Gastrocnemius medialis (tissue), 4 donors: ENCODE results near the gene TSPYL6. TPM values are rescaled to one million over a fixed set of nuclear protein-coding genes. Genes with fewer than 3 reads are reported as not detected.
A peak's percentile ranks its signal among the peaks of the same experiment; 100 is the strongest.

Experiments
- ATAC-seq, 2 donors: fragments of 150-250 bp; one replicate each; pipeline ENCODE4 v1.9.1; 2016
- DNase-seq, 2 donors: peaks; one replicate each; pipeline ENCODE4 v3.0.0-alpha.2; 2019
- H3K27ac ChIP-seq, 4 donors: fragments of 200-600 bp; sonication (generic); 1 replicate in 1 of 4; 2 replicates in 3 of 4; pipeline ENCODE4 v1.5.1; 2016 to 2018; ENCODE audit warnings: mild to moderate bottlenecking in 2 of 4, moderate library complexity in 1 of 4
- H3K27me3 ChIP-seq, 3 donors: fragments of 200-600 bp; sonication (generic) in 2 of 3; 1 replicate in 1 of 3; 2 replicates in 2 of 3; pipeline versions ENCODE4 v1.5.1 to v1.6.0; 2016 to 2019; ENCODE audit warnings: mild to moderate bottlenecking in 1 of 3, moderate library complexity in 1 of 3
- H3K36me3 ChIP-seq, 2 donors: fragments of 200-600 bp; sonication (generic) in 1 of 2; one replicate each; pipeline ENCODE4 v1.5.1; 2017 to 2018
- H3K4me1 ChIP-seq, 2 donors: fragments of 200-600 bp; sonication (generic) in 1 of 2; one replicate each; pipeline ENCODE4 v1.5.1; 2016 to 2017; ENCODE audit warnings: mild to moderate bottlenecking in 2 of 2
- H3K4me3 ChIP-seq, 4 donors: fragments of 200-600 bp; sonication (generic) in 3 of 4; 1 replicate in 1 of 4; 2 replicates in 3 of 4; pipeline ENCODE4 v1.5.1; 2016 to 2019; ENCODE audit warnings: mild to moderate bottlenecking in 2 of 4
- H3K9me3 ChIP-seq, 3 donors: fragments of 200-600 bp; sonication (generic) in 2 of 3; 1 replicate in 1 of 3; 2 replicates in 2 of 3; pipeline ENCODE4 v1.5.1; 2016 to 2019
- POLR2A ChIP-seq, 2 donors: fragments of 450-650 bp; IDR thresholded peaks; one replicate each; pipeline ENCODE4 v1.6.1; 2017; ENCODE audit warnings: antibody characterized with exemption in 2 of 2, mild to moderate bottlenecking in 2 of 2, moderate library complexity in 2 of 2
- in situ Hi-C, 4 donors: fragments of 200-750 bp; cut with MboI; loops; one replicate each; pipeline versions ENCODE4 v1.15.0 to v1.8.0; 2017; ENCODE audit warnings: low sequenced_read_pairs in 4 of 4
- intact Hi-C: fragments of 100-400 bp; cut with DNase I; formaldehyde crosslinking; loops from one replicate; pipeline ENCODE4 v1.15.1; 2023; ENCODE audit warnings: low total_unique reads
- total RNA-seq, 4 donors: library from RNA; depleted of rRNA; stranded (reverse); fragments of >200 nt; gene quantifications; one replicate each; pipeline versions ENCODE4 v1.1.0 to v1.2.3, GENCODE V29; 2016
- TF ChIP-seq, protein P1 (sequence below), 5 experiments: fragments of 450-650 bp in 3 of 5; fragments of 200-600 bp in 2 of 5; sonication (generic) in 2 of 5; IDR thresholded peaks in 4 of 5; conservative IDR thresholded peaks in 1 of 5; 1 replicate in 4 of 5; 2 replicates in 1 of 5; pipeline ENCODE4 v1.5.1; 2016 to 2019; ENCODE audit warnings: antibody characterized with exemption in 5 of 5, mild to moderate bottlenecking in 3 of 5, moderate library complexity in 3 of 5

The TSPYL6 gene
- total RNA-seq, 4 donors from 2014 or later, result not detected

DNA sequence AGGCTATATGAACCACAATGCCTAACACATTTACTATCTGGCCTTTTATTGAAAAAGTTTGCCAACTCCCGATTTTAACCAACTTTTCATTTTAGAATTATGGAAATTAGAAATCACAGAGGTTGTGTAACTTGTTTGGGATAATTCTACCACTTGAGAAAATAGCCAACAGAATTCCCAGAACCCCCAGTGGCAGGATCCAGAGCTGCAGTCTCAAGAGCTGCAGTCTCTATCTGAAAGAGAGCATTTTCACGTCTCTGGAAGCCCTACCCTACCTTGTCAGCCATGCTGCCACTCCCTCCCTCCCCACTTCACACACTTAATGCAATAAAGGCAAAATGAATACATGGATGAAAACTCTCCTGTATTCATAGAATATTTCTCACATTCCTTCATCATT is 23.4 kb upstream of the TSPYL6 start:
- DNase-seq (no peak), ATAC-seq (no peak)
- Histone ChIP-seq H3K36me3 (no peaks in the 10 kb centered on the region), H3K27me3 (no peaks in the 10 kb centered on the region), H3K9me3 (no peaks in the 10 kb centered on the region), H3K4me1 (no peaks in the 10 kb centered on the region), H3K27ac (no peak overlapping the region), H3K4me3 (no peak overlapping the region)
- in situ Hi-C loops, result no loop called here
- intact Hi-C loops, result no loop called here
- no peak for TF ChIP-seq POLR2A (IDR thresholded peaks at IDR 0.05)
- TF ChIP-seq, protein P1, sequence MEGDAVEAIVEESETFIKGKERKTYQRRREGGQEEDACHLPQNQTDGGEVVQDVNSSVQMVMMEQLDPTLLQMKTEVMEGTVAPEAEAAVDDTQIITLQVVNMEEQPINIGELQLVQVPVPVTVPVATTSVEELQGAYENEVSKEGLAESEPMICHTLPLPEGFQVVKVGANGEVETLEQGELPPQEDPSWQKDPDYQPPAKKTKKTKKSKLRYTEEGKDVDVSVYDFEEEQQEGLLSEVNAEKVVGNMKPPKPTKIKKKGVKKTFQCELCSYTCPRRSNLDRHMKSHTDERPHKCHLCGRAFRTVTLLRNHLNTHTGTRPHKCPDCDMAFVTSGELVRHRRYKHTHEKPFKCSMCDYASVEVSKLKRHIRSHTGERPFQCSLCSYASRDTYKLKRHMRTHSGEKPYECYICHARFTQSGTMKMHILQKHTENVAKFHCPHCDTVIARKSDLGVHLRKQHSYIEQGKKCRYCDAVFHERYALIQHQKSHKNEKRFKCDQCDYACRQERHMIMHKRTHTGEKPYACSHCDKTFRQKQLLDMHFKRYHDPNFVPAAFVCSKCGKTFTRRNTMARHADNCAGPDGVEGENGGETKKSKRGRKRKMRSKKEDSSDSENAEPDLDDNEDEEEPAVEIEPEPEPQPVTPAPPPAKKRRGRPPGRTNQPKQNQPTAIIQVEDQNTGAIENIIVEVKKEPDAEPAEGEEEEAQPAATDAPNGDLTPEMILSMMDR (IDR thresholded peaks at IDR 0.05 in 4 of 5, conservative IDR thresholded peaks at IDR 0.05 in 1 of 5), result peak in 1 of 5 experiments; percentile 7

DNA sequence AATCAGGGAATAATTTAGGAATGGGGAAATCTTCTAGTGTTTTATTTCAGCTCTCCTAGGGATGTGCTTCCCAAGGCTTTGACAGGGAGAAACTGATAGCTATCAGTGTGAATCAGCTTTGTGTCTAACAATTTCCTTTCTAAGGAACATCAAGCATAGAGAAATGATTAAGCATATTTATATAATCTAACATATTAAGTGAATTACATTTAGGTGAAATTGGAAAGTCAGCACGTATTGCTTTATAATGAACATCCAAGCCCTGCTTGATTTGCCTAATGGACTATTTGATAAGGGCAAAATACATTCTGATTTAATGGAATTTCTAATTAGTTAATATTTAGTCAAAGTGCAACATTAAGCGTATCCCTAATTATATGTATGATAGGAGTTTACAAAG is 19.5 kb upstream of the TSPYL6 start:
- TF ChIP-seq, protein P1 (IDR thresholded peaks at IDR 0.05 in 4 of 5, conservative IDR thresholded peaks at IDR 0.05 in 1 of 5), result no peak
- no peak for TF ChIP-seq POLR2A (IDR thresholded peaks at IDR 0.05)
- intact Hi-C loops, result no loop called here
- Histone ChIP-seq H3K4me1 (no peaks in the 10 kb centered on the region), H3K27ac (peak overlapping the region in 3 of 4 donors; percentile 0 to 23 (median 4)), H3K36me3 (no peaks in the 10 kb centered on the region), H3K4me3 (no peak overlapping the region), H3K9me3 (no peaks in the 10 kb centered on the region), H3K27me3 (no peaks in the 10 kb centered on the region)
- DNase-seq (no peak), ATAC-seq (no peak)
- in situ Hi-C loops, result no loop called here

- intact Hi-C loops, result no loop called here
- in situ Hi-C loops, result no loop called here
- Histone ChIP-seq H3K27me3 (no peaks in the 10 kb centered on the region), H3K4me3 (no peak overlapping the region), H3K36me3 (no peaks in the 10 kb centered on the region), H3K27ac (peak overlapping the region in 2 of 4 donors; percentile 0 to 4), H3K4me1 (no peaks in the 10 kb centered on the region), H3K9me3 (no peaks in the 10 kb centered on the region)
- ATAC-seq (peak in 1 of 2 donors; percentile 61), DNase-seq (no peak)
- no peak for TF ChIP-seq POLR2A (IDR thresholded peaks at IDR 0.05)
- TF ChIP-seq, protein P1 (IDR thresholded peaks at IDR 0.05 in 4 of 5, conservative IDR thresholded peaks at IDR 0.05 in 1 of 5), result no peak
Observed at GRCh38 chr2:54274781-54275242, 18.8 kb upstream of the TSPYL6 start.

DNA sequence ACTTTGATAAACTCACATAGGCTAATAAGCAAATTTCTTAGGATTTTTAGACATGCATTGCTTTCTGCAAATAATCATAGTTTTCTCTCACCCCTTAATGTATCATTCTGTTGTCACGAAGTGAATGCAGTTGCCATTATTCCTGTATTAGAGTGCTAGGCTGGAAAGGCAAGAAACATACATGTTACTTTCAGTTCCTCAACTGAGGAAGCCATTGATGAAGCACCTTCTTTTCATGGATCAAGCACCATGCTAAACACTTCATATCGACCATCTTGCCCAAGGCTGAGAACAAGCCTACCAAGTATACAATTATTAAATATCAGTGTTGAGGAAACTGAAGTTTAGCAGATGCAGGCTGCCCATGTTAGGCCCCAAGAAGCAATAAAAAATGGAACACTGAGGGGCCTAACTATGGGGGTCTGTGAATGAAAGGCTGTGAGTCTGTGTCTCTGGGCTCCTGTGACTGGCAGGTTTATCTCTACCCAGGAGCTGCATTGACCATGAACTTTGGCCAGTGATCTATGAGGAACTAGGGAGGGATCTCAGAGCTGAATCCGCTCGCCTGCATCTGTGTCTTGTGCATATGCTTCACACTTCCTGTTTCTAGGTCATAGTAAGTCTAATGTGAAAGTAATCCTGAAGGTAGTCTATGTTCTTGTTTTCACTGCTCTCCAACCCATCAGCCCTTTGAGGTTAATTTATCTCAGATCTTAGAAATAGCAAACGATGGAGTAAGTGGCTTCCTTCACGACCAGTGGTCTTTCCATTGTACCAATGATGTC is 16.0 kb upstream of the TSPYL6 start:
- in situ Hi-C loops, result no loop called here
- TF ChIP-seq, protein P1 (IDR thresholded peaks at IDR 0.05 in 4 of 5, conservative IDR thresholded peaks at IDR 0.05 in 1 of 5), result no peak
- TF ChIP-seq POLR2A (IDR thresholded peaks at IDR 0.05), result no peak
- no peak for DNase-seq

More for the DNA sequence above, 16.0 kb upstream of the TSPYL6 start:
- no peak overlapping the region for H3K27ac ChIP-seq
- ATAC-seq, result no peak
- no peaks in the 10 kb centered on the region for H3K9me3 ChIP-seq
- intact Hi-C loops, result no loop called here
- no peaks in the 10 kb centered on the region for H3K4me1 ChIP-seq
- H3K27me3 ChIP-seq, result no peaks in the 10 kb centered on the region
- H3K36me3 ChIP-seq, result no peaks in the 10 kb centered on the region
- no peak overlapping the region for H3K4me3 ChIP-seq
